ENCODE measurements around the gene PSMA8. TPM values are rescaled to one million over a fixed set of nuclear protein-coding genes. Genes with fewer than 3 reads are reported as not detected.

The PSMA8 gene
- total and polyA plus RNA-seq, 2 donors (not counting 1 experiment from before 2014, with no cell fraction given) = not detected

DNA sequence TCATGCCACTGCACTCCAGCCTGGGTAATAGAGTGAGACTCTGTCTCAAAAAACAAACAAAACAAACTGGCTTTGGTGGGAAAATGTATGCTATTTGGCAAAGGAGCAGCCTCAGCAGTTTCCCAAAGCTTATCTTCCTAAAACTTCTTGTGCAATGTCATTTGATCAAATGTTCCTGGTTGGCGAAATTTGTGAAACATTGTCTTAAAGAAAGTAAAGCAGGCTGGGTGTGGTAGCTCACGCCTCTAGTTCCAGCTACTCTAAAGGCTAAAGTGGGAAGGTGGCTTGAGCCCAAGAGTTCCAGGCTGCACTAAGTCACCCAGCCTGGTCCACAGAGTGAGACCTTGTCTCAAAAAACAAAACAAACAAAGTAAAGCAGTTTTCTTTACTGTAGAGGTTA lies 75.3 kb downstream of the PSMA8 start:
- no peak for TF ChIP-seq CTCF (conservative IDR thresholded peaks at IDR 0.05 in 1 of 2, IDR thresholded peaks at IDR 0.05 in 1 of 2; ENCODE audit: low read depth in 1 of 2, low read length in 2 of 2)
- TF ChIP-seq EZH2 (IDR thresholded peaks at IDR 0.05; ENCODE audit: low read length, missing control alignments) = no peak

DNA sequence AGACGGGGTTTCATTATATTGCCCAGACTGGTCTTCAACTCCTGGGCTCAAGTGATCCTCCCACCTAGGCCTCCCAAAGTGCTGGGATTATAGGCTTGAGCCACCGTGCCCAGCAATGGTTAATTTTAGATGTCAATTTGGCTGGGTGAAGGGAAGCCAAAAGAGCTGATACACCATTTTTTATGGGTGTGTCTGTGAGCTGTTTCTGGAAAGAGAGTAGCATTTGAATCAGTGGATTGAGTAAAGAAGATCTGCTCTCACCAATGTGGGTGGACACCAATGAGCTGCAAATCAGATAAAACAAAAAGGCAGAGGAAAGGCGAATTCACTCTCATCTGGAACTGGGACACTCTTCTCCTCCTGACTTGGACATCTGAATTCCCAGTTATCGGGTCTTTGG lies 76.5 kb downstream of the PSMA8 start:
- no peaks in the 10 kb centered on the region for H4K20me1 ChIP-seq (ENCODE audit: control insufficient read depth, extremely low read depth, insufficient read depth, low read length)

More for the DNA sequence above, 75.3 kb downstream of the PSMA8 start:
- no peak overlapping the region for H2AFZ ChIP-seq (ENCODE audit: low read length)
- H3K36me3 ChIP-seq (ENCODE audit: control insufficient read depth, insufficient read depth, low read length) = no peaks in the 10 kb centered on the region
- H3K9me3 ChIP-seq (ENCODE audit: control insufficient read depth, insufficient read depth, low read depth, low read length) = no peaks in the 10 kb centered on the region
- no peaks in the 10 kb centered on the region for H4K20me1 ChIP-seq (ENCODE audit: control insufficient read depth, extremely low read depth, insufficient read depth, low read length)
- no peaks in the 10 kb centered on the region for H3K4me1 ChIP-seq (ENCODE audit: control insufficient read depth, extremely low read depth, insufficient read depth, low read length)
- H3K27ac ChIP-seq (ENCODE audit: insufficient read depth, low read length) = no peak overlapping the region
- no peaks in the 10 kb centered on the region for H3K27me3 ChIP-seq (ENCODE audit: control insufficient read depth, insufficient read depth, low read length)
- no peak overlapping the region for H3K4me3 ChIP-seq (replicated peaks in 1 of 4; ENCODE audit: control extremely low read depth in 1 of 4, insufficient read depth in 1 of 4, low read depth in 3 of 4, low read length in 4 of 4)
- H3K79me2 ChIP-seq (ENCODE audit: control insufficient read depth, insufficient read depth, low read length) = no peaks in the 10 kb centered on the region
- no peak for DNase-seq (ENCODE audit: low read depth in 2 of 2)
- no peak overlapping the region for H3K4me2 ChIP-seq (ENCODE audit: extremely low read depth, insufficient read depth, low read length)
- H3K9ac ChIP-seq (ENCODE audit: insufficient read depth, low read length) = no peak overlapping the region

GRCh38 chr18:26215247-26215970 lies 81.7 kb downstream of the PSMA8 start:
- Histone ChIP-seq H3K36me3 (ENCODE audit: control insufficient read depth, insufficient read depth, low read length) (no peaks in the 10 kb centered on the region), H3K9ac (ENCODE audit: insufficient read depth, low read length) (no peak overlapping the region), H3K4me2 (ENCODE audit: extremely low read depth, insufficient read depth, low read length) (no peak overlapping the region), H3K79me2 (ENCODE audit: control insufficient read depth, insufficient read depth, low read length) (no peaks in the 10 kb centered on the region), H3K27me3 (ENCODE audit: control insufficient read depth, insufficient read depth, low read length) (no peaks in the 10 kb centered on the region), H3K4me3 (replicated peaks in 1 of 4; ENCODE audit: control extremely low read depth in 1 of 4, insufficient read depth in 1 of 4, low read depth in 3 of 4, low read length in 4 of 4) (no peak overlapping the region), H3K9me3 (ENCODE audit: control insufficient read depth, insufficient read depth, low read depth, low read length) (no peaks in the 10 kb centered on the region), H2AFZ (ENCODE audit: low read length) (no peak overlapping the region), H3K27ac (ENCODE audit: insufficient read depth, low read length) (no peak overlapping the region), H4K20me1 (ENCODE audit: control insufficient read depth, extremely low read depth, insufficient read depth, low read length) (no peaks in the 10 kb centered on the region), H3K4me1 (ENCODE audit: control insufficient read depth, extremely low read depth, insufficient read depth, low read length) (no peaks in the 10 kb centered on the region)
- TF ChIP-seq CTCF (conservative IDR thresholded peaks at IDR 0.05 in 1 of 2, IDR thresholded peaks at IDR 0.05 in 1 of 2; ENCODE audit: low read depth in 1 of 2, low read length in 2 of 2) (no peak), EZH2 (IDR thresholded peaks at IDR 0.05; ENCODE audit: low read length, missing control alignments) (no peak)
- DNase-seq (ENCODE audit: low read depth in 2 of 2) = no peak

More for the DNA sequence above, 76.5 kb downstream of the PSMA8 start:
- Histone ChIP-seq H3K4me2 (ENCODE audit: extremely low read depth, insufficient read depth, low read length) (no peak overlapping the region), H3K36me3 (ENCODE audit: control insufficient read depth, insufficient read depth, low read length) (no peaks in the 10 kb centered on the region), H3K79me2 (ENCODE audit: control insufficient read depth, insufficient read depth, low read length) (no peaks in the 10 kb centered on the region), H3K4me1 (ENCODE audit: control insufficient read depth, extremely low read depth, insufficient read depth, low read length) (no peaks in the 10 kb centered on the region), H3K27me3 (ENCODE audit: control insufficient read depth, insufficient read depth, low read length) (no peaks in the 10 kb centered on the region), H2AFZ (ENCODE audit: low read length) (no peak overlapping the region), H3K9me3 (ENCODE audit: control insufficient read depth, insufficient read depth, low read depth, low read length) (no peaks in the 10 kb centered on the region), H3K27ac (ENCODE audit: insufficient read depth, low read length) (no peak overlapping the region), H3K9ac (ENCODE audit: insufficient read depth, low read length) (no peak overlapping the region), H3K4me3 (replicated peaks in 1 of 4; ENCODE audit: control extremely low read depth in 1 of 4, insufficient read depth in 1 of 4, low read depth in 3 of 4, low read length in 4 of 4) (no peak overlapping the region)
- DNase-seq (ENCODE audit: low read depth in 2 of 2) = no peak
- TF ChIP-seq CTCF (conservative IDR thresholded peaks at IDR 0.05 in 1 of 2, IDR thresholded peaks at IDR 0.05 in 1 of 2; ENCODE audit: low read depth in 1 of 2, low read length in 2 of 2) = no peak
